HG02970 (cell line): ENCODE results near the gene POLR2H.

Source experiments
- ATAC-seq: cut with Tn5 transposase; IDR thresholded peaks from one replicate; pipeline ENCODE4 v1.9.1; 2021; ENCODE audit warnings: mild to moderate bottlenecking, moderate library complexity, moderate number of reproducible peaks; ENCODE audit not compliant: unreplicated experiment, low FRiP score

POLR2H gene

DNA sequence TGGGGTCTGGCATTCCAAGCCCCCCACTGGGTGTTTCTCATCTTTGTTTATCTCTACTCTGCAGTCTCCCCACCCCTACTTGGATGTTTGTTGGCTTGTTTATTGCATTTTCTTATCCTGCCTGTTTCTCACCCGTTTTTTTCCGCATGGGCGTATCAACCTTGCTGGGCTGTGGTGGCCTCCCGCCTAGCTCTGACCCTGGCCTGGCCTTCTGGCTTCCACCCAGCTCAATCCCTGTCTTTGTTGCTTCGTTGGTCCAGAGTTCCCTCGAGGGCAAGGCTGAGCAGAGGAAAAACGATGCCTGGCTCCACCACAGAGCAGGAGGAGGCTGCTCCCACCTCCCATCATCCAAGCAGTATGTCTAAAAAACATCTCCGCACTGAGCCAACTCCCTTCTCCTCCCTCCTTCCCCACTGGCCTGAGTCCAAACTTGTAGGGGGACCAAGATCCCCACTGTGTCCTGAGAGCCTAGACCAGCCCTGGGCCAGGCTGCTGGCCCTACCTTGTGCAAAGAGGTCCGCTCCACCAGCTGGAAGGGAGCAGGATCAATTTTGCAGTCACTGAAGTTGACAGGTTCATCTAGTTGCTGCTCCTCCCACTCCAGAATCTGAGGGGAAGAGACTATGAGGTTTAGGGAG, 9.9 kb upstream of the POLR2H start:
- ATAC-seq: no peak

DNA sequence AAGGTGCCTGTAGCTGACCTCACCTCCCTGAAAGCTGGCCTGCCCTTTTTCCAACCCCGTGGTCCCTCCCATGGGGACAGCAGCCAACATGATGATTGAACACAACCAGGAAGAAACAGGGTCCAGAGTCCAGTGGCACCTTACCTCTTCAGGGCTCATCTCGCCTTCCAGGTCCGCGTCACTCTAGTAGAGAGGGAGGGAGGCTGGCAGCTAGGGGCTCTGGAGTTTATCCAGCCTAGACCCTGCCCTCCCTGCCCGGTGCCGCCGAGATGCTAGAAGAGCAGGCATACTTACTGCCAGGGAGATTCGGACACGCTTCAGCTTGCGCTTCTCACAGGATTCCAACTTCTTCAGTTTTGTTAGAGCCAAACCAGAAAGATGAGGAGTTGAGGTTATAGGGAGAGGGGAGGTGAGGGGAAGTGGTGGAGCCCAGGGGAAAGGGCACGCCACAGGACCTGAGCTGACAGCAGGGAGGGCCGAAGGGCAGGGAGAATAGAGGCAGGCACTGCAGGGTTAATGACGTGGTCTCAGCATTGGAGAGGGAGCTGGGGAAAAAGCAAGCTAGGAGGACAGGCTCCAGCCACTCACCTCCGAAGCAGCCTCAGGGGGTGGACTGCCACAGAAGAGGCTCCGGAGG, 9.2 kb upstream of the POLR2H start:
- ATAC-seq: no peak

DNA sequence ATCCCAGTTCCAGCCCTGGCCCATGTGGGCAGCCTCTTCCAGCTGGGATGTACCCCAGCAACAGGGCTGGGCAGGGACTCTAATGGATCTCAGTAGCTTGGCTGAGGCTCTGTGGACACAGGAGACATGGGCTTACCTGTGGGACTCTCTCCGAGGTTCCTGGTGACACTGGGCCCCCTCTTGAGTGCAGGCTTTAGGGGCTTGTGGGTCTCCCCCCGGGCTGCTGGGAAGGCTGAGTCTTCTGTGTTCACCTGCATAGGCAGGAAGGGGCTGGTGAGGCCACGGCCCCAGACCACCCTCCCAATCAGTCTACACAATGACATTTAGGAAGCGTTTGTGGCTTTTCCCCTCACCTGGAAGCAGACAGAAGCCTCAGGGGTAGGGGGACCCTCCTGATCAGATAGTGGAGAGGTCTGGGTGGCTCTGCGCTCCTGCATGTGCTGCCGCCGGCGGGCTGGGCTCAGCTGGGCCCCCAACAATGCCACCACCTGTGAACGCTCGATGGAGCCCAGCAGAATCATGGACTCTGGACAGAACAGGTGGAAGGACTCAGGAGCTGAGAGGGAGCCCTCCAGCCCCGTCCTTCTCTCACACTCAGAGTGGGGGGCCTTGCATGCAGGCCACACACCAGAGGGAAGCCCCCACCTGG, 8.5 kb upstream of the POLR2H start:
- no peak for ATAC-seq

DNA sequence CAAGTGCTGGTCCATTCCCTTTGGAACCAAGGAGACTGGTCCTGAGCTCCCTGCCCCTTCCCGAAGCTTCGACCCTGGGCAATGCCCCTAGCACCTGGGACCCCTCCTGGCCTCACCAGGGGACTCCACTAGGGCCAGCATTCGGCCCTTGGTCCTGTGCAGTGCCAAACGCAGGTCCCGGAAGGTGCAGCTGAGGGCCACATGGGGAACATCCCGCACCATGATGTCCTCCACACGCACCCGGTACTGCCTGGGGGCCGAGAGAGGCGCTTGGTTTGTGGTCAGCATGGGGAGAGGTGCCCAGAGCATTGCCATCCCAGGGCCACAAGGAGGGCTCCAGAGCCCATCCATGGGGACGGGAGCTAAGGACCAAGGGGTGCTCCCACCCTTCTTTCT, 8.0 kb upstream of the POLR2H start:
- no peak for ATAC-seq

DNA sequence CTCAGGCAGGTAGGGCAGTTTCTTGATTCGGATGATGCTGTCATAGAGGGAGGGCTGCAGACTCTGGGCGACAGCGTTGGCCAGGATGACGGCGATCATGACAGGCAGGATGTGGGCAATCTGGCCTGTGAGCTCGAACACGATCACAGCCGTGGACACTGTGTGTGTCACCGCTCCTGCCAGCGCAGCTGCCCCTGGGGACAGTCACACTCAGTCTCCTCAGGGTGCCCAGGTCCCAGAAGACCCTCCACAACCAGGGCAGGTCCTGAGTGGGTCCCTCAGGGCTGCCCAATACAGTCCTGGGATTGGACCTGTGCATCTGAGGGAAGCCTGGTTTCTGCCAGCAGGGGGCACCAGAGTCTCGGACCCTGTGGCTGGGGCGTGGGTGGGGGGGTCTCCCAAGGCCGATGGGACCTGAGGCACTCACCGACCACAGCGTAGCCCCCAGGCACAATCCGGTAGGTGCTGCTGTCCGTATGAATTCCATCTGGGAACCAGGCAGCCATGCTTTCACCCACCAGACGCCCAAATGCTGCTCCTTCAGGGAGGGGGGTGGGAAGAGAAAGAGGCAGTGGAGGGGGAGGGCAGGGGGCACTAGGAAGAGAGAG, 7.3 kb upstream of the POLR2H start:
- ATAC-seq: no peak

DNA sequence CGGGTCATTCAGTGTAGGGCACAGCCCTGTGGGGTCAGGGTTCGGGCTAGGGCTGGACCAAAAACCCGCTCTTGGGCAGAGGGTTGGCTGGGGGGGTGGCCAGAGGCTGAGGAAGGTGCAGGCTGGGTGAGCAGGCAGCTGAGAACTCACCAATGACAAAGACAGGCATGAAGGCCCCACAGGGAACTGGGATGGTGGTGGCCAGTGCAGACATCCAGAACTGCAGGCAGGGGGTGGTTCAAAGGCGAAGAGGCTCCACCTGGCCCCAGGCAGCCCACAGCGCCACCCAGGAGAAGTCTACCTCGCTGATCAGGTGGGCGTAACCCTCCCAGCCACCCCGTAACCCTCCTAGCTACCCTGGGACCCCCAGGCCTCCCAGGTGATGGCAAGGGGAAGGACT, 6.8 kb upstream of the POLR2H start:
- no peak for ATAC-seq

DNA sequence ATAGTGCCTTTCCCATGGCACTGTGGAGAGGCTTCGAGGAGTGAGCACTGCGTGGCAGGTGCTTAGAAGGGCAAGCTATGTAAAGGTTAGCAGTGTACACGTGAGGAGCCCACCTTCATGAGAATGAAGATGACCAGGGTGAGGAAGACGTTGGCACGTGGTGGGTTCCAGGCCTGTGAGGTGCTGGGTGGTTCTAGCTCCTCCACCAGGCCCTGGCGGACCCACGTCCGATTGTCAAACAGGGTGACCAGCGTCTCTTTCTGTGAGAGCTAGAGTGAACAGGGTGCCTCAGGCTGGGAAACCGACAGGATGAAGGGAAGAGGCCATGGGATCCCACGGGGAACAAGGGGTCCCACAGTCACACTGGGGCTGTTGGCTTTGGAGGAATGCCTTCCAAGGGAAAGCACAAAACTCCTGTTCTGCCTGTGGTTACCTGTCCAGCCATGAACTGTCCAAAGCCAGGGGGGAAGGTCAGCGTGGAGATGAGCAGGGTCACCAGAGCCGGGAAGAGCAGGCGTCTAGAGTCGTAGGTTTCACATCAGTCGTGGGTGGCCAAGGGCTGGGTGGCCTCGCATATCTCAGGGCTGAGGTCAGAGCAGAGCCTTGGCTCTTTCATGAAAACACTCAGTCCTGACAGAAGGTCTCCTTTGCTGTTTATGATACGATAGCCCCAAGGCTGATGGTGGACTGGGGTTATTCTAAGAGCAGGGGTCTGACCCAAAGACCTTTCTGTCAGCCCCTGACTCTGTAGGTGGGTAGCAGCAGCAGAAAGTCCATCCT, 6.1 kb upstream of the POLR2H start:
- no peak for ATAC-seq

DNA sequence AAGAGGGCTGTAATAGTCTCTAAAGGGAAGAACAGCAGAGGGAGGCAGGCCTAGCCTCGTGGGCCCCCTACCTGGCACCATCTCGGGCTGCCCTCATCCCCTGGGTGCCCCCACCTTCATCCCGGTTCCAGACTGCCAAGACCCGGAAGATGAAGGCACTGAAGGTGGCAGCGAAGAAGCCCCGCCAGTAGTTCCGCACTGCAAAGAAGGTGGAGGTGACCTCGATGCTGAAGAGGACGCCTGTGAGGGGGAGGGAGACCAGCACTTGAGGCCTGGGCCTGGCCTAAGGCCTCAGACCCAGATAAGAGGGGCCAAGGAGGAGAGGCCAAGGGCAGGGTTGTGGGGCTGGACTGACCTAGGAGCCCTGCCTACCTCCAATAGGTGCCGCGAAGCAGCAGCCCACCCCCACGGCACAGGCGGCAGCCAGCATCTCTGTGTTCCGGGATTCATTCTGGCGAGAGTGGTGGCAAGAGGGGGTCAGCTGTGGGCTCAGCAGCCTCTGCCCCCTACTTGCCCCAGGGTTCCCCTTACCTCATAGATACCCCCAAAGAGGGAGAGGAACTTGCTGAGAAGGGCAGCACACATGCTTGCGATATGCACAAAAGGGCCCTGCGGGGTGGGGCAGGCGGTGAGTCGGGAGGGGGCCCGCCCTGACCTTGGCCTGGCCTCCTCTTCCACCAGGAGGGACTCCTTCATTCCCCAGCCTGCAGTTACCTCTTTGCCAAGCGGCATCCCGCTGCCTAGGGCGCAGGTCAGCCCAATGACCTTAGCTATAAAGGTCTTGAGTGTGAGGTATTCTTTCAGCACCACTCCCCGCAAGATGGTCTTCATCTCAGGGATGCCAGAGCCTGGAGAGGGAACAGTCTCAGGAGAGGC, 4.0 kb upstream of the POLR2H start:
- no peak for ATAC-seq

DNA sequence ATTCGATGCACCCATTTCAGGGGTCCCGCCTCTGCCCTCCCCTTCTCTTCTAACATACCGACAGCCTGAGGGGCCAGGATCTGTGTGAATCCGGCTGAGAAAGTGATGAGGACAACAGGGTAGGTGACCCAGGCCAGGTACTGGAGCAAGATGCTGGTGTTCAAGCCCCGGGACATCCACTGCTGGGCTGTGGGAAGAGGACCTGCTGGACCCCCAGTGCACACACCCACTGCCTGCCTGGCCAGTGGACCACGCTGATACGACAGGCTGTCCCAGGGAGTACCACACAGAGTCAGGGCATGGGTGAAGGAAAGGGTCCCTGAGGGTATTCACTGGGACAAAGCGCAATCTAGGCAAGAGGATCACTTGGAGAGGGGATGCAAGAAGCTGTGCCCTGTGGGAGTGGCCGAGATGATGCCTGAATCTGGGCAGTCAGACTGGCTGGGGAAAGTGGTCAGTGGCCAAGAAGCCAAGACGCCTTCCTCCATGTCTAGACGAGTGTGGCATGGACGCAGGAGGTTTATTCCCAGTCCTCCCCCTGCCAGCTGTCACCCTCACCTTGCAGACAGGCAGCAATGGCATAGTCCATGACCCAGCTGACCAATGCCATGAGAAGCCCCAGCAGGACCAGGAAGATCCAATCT, 3.3 kb upstream of the POLR2H start:
- ATAC-seq: no peak

DNA sequence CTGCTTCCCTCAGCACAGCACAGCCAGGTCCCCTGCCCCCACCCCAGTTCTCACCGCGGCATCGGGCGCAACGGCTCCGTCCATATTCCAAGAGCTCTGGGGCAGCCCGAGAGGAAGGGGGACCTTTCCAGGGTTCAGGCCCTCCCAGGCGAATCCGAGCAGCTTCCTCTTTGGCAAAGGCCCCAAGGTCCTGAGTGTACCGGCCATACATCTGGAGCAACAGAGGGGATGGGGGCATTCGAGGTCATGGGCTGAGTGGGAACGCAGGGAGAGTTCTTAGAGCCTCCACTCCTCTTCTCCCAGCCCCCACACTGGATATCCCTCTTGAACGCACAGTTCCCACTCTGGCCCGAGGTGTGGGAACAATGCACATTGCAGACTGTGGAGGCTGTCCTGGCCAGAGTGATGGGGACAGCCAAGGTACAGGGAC, 2.6 kb upstream of the POLR2H start:
- ATAC-seq: no peak

DNA sequence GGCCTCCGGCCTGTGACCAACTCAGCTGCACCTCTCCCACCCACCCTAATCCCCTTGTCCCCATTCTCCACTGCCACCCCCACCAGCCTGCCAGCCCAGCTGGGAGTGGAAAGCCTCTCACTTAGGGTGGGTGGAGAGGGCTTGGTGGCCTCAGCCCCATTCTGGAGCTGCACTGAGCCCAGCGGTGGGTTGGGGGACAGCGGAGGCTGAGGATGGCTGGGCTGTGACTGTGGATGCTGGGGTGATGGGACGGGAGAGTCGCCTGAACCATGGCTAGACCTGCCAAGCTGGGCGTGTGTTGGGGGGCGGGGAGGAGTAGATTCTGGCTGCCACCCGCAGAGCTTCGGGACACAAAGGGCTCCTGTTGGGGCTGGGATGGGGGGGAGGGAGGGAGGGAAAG, 1.9 kb upstream of the POLR2H start:
- ATAC-seq: no peak

DNA sequence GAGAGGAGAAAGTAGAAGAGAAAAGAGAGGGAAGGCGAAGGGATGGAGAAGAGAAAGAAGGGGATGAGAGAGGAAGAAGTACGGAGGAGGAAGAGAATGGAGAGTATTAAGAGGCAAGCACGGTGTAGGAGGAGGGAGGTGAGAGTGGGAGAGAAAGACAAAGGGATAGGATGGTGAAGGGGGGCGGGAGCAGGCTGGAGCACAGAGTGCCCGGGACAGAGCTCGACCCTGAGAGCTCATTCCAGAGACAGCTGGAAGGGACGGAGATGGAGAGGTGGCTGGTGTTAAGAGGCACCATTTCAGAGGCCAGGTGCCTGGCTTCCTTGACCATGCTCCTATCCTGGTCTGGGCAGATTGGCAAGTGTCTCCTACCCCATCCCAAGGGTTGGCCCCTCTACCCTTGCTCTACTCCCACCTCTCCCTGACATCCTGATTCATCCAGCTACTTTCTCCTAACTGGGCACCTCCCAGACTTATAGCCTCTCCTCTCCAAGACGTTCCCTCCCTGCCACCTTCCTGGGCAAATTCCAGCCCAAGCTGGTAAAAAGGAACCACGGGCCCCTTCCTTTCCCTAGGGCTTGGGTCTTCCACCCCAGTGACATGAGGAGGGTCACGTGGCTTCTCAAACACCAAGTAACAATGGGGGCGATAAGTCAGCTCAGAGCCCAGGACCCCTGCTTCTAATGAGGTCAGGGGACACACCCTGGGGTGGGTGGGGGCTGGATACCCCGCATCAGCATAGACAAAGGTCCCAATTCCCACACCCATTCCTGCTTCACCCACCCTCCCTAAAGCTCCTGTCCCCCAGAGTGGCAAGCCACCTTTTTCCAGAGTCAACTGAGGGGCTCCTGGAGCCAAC, 1.2 kb upstream of the POLR2H start:
- ATAC-seq: no peak

DNA sequence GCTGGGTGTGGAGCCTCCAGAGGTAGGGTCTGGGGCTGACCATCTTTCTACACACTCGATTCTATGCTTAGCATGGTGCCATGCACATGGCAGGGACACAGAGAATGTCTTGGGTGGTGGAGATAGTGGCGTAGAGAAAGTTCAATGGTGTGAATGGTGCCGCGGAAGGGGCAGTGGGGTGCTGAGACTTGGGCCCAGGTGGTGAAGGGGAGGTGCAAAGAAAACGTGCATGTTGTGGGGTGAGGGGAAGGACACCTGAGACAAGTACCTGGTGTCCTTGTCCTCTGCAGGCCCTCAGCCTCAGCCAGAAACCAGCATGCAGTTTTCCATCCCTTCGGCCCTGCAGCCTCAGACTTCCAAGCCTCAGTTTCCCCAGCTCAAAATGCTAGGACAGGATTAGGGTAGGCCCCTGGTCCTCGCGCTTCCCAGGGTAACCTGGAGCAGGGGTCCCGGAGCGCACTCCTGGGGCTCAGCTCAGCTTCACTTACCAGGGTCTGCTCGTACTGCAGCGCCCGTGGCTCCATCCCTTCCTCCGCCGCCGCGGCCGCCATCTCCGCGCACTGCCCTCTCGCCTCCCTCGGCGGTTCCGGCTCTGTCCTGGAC, 480 bp upstream of the POLR2H start:
- ATAC-seq: no peak

DNA sequence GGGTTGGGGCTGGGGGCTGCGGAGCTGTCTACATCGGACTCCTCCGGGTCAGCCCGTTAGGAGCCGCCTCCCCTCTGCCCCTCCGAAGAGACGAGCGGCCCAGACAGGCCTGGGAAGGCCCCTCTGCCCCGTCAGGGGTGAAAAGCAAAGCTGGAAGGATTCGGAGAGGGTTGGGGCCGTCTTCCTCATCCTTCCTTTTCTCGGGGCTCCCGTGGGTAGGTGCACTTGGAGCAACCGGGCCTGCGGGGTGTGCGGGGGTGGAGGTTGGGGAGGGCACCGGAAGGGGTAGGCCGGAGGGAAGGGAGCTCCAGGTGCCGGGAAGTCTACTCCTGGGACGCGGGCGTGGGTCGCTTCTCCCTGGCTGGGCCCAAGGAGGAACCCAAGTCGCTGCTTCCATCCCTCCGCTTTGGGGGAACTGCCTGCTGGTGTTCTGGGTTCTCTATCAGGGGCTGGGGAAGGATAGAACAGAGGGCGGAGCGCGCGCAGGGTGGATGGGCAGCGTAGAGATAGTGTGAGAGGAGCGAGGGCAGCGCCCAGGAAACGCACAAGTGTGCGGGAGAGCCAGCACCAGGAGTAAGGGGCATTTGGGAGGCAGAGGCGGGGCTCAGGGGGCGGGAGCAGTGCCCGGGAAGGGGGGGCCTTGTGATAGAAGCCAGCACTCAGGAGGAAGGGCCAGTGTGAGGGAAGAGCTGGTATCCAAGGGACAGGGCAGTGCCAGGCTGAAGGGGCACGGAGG, 590 bp downstream of the POLR2H start:
- peak; percentile 7 for ATAC-seq

DNA sequence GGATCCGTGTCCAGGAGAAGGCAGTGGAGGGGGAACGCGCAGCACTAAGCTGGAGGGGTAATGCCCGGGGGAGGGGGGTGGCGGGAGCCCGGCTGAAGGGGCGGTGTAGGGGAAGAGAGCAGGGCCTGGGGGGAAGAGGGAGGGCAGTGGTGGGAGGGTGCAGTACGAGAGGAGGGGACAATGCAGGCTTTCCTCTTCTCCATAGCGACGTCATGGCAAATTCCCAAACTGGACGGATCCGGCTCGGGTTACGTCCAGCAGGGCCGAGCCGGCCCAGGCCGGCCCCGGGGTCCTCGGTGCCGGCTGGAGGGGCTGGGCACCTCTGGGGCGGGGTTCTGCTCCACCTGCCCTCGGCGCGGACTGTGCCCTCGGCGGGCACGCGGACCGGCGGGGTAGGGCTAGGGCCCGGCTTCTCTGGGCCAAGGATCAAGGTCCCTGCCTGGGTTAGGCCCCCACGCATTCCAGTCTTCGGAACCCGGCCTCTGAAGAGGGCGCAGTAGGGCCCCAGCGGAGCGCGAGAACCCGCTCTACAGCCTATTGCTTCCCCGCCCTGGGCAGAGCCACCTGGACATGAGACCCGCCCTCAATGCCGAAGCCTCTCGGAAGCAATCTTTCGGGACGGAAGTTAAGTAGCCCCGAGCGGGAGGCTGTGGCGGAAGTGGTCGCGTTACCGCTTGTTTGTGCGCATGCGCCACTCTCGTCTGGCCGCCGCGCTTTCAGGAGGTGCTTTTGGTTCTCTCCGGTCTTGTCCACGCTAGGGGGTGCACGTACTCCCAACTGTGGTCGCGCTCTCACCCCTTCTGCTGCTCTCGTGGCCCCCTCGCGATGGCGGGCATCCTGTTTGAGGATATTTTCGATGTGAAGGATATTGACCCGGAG, 1.4 kb downstream of the POLR2H start:
- ATAC-seq: peak; percentile 82

DNA sequence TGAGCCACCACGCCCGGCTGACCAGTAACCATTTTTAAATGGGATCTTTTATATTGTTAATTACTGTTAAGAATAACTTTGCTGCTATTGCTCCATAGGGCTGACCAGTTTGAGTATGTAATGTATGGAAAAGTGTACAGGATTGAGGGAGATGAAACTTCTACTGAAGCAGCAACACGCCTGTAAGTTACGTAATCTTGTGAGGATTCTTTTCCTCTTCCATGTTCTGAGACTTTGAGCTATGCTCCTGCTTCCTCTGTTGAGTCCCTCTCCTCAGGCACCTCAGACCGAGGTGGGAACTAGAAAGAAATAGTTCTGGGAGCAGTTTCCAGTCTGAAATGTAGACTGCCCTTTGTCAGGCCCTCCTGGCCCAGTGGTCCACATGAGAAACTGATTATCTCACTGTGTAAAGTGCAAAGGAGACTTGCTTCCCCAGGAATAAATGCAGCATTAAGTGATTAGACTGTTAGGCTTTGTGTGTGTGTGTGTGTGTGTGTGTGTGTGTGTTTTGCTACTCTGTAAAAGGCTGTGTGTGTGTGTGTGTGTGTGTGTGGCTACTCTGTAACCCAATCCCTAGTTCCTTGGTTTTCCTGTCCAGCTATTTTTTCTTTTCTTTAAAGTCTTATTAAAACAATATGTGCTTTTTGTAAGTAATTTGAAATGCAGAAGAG, 5.2 kb downstream of the POLR2H start:
- ATAC-seq: no peak
